Measurements from ENCODE around the gene CD8B2.

- TF ChIP-seq, protein P1, sequence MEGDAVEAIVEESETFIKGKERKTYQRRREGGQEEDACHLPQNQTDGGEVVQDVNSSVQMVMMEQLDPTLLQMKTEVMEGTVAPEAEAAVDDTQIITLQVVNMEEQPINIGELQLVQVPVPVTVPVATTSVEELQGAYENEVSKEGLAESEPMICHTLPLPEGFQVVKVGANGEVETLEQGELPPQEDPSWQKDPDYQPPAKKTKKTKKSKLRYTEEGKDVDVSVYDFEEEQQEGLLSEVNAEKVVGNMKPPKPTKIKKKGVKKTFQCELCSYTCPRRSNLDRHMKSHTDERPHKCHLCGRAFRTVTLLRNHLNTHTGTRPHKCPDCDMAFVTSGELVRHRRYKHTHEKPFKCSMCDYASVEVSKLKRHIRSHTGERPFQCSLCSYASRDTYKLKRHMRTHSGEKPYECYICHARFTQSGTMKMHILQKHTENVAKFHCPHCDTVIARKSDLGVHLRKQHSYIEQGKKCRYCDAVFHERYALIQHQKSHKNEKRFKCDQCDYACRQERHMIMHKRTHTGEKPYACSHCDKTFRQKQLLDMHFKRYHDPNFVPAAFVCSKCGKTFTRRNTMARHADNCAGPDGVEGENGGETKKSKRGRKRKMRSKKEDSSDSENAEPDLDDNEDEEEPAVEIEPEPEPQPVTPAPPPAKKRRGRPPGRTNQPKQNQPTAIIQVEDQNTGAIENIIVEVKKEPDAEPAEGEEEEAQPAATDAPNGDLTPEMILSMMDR (IDR thresholded peaks at IDR 0.05), result peak; percentile 99
- no peak for TF ChIP-seq EZH2 (IDR thresholded peaks at IDR 0.05; ENCODE audit: borderline replicate concordance, insufficient read depth, low read depth, low read length, poor library complexity, severe bottlenecking)
Measured at GRCh38 chr2:106542746-106543359, 55.7 kb downstream of the CD8B2 start.
